NK-92 (cell line): ENCODE results near the gene SMTNL2.
"Not testable (repeated sequence)": the region's sequence is repeated elsewhere in the genome, so short reads cannot be mapped to it uniquely, and the experiment has no call there.

ENCODE experiments used
- DNase-seq: peaks from one replicate; lab custom pipeline; 2025; ENCODE audit not compliant: unreplicated experiment; lab: John Stamatoyannopoulos, UW

Gene SMTNL2

DNA sequence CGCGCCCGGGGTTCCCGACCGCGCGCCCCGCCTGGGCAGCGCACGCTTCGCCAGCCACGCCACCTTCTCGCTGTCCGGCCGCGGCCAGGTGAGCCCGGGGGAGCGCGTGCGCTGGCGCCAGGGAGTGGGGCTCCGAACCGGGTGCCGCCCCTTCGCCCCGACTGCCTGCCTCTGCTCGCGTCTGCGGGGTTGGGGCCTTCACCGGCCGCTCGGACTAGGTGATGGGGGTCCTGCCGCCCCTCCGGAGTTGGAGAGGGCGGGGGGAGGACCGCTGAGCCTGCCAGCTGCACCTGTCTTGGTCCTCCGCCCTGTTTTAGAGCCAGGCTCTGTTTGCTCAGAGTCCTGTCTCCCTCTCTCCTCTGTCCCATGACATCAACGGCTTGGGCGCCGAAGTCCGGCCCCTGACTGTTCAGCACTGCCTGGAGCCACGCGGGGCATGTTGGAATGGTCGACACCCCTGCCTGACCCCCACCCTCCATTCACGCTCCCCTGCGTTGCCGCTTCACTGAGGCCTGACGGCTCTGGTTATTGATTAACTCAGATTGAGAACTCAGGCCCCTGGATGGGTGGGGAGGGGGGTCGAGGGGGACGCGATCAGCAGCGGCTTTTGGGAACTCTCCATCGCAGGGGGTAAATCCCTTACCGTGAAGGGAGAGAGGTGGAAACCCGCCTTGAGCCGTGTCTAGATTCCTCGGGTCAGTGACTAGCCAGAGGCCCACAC lies 748 bp downstream of the SMTNL2 start:
- no peak for DNase-seq

DNA sequence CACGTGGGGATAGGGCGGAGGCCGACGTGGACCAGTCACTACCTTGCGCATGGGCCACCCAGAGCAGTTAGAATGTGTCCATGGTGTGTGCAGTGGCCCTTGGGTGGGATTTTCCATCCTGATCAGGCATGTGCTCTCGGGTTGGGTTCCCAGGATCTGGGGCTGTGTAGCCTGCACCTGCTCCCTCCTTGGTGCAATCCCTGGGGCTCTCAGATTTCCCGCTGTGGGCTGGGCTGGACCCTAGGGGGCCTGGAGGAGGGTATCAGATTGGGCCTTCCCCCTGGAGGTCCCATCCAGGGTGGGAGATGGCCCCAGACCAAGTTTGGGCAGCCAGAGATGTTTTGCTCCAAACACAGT lies 1.3 kb downstream of the SMTNL2 start:
- DNase-seq, result no peak

DNA sequence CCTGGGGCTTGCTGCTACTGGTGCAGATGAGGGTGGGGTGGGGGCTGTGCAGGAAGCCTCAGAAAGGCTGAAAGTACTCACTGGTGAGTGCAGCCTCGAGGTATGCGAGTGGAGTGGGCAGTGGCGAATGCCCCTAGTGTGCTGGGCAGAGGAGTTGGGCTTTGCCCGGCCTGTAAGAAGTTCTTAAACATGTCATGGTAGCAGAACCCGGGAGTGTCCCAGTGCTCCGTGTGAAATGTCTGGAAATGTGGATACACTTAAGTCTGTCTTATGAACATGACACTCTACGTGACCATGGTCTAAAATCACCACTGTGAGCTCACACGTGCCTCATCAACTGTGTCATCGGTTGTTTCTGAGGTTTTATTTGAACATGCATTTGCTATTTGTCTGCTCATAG lies 1.7 kb downstream of the SMTNL2 start:
- DNase-seq, result no peak

DNA sequence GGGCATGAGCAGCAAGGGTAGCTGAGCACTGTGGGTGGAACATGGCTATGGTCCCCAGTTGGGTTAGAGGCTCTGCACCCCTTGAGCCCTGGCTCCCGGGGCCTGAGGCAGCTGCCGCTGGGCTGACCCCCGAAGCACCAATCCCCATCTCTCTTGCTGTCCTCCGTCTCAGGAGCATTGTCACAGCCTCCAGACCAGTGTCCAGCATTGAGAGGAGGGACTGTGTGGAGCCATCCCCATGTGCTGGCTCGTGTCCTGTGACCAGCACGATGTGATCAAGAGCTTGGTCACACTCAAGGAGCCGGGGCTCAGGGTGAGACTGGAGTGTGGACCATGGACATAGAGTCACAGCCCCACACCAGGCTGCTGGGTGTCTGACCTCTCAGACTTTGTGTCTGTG lies 2.9 kb downstream of the SMTNL2 start:
- DNase-seq, result no peak

DNA sequence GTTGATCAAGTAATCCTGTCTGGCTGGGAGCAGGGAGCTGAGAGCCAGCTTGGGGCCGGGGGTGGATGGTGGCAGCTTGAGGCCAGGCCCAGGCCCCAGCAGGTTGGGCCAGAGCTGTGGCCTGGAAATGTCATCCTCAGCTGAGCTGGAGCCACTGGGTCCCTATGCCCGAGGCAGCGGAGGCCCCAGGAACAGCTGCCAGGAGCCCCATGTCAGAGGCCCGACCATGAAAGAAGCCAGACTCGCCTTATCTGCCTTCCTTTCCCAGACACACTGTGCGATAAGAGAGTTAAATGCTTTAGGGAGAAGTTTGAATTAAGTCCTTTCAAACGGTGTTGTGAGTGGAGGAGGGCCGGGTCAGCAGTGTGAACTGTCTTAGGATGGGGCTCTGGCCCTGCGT lies 3.5 kb downstream of the SMTNL2 start:
- DNase-seq, result no peak

DNA sequence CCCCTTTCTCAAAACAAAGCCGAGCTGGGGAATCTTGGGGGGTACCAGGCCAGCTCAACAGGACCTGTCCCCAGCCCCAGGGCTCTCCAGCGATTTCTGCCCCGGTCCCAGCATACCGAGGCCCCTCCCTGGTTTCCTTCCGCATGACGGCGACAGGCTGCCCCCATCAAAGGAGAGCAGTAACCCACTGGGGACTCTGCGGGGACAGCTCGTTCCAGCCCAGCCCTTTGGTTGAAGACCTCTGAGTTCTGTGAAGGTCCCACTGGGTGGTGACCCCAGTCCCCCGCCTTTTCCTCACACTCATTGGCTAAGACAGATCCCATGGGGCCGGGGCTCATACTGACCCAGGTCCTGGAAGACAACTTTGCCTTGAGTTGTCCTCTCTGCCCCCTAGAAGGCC lies 4.1 kb downstream of the SMTNL2 start:
- DNase-seq, result no peak

DNA sequence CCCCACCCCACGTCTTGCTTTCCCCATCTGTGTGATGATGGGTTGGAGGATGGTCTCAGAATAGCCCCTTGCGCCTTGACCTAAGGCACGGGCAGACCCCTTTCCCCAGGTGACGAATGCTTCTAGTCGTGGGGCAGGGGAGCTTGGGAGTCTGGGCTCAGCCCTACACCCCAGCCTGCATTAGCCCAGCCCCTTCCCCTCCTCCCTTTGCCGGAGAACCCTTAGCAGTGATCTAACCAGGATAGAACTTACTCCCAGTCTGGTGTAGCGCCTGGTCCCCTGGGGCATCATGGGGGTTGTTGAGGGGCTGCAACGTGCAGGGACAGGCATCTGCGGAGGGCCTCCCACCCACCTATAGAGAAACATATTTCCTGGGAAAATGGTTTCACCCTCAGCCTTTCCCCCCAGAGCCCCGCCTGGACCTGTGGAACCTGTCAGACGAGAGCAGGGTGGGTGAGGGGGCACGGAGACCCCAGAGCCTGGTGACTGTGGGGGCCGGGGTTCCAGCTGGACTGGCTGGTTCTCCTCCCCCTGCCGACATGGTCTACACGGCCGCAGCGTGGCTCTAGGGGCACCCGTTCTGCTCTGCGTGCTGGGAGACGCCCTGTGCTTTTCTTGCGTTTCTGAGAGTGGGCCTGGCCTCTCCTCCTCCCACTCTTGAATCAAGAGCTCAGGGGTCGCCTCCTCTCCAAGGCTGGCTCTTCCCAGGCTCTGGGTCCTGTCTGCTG lies 4.7 kb downstream of the SMTNL2 start:
- no peak for DNase-seq

DNA sequence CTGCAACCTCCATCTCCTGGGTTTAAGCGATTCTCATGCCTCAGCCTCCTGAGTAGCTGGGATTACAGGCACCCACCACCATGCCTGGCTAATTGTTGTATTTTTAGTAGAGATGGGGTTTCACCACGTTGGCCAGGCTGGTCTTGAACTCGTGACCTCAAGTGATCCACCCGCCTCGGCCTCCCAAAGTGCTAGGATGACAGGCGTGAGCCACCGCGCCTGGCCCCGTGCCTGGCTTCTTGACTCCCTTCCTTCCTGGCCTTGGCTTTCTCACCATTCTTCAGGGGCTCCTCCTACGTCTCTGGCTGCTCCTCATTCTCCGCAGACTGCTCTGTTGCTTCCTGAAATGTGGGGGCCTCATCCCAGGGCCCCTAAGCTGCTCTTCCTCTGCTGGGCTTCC lies 5.7 kb downstream of the SMTNL2 start:
- DNase-seq, result not testable (repeated sequence)

DNA sequence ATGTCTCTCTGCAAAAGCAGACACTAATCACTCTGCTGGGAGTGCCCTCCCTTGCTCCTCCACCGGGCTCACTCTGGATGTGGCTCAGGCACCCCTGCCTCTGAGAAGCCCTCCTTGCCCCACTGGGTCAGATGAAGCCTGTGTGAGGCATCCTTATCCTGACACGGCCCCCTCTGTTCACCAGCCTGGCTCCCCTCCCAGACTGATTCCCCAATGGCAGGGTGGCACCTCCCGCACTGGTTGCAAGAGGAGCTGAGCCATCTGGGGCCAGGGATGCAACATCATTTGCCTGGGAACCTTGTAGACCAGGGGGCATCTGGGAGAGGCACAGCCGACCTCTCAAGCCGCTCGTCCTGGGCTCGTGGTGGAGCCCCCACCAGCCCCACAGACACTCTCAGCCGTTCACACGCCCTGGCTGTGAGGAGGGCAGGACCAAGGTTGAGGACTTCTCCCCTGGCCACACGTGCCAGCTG lies 6.7 kb downstream of the SMTNL2 start:
- no peak for DNase-seq

DNA sequence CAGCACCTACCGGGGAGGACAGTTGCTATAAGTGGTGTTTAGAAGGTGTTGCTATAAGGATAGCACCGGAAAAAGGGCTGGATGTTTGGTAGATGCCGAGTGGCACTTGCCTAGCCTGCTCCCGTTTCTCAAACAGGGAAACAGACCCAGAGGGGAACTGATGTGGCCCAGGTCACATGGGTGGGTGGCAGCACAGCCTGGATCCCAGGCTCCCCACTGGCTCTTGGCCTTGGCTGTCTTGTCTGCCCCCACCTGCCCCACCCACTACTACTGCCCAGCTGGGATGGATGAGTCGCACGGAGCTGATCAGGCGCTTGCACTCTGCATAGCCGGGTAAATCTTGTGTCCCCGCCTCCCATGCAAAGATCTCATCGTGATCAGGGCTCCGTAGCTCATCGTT lies 7.2 kb downstream of the SMTNL2 start:
- no peak for DNase-seq

DNA sequence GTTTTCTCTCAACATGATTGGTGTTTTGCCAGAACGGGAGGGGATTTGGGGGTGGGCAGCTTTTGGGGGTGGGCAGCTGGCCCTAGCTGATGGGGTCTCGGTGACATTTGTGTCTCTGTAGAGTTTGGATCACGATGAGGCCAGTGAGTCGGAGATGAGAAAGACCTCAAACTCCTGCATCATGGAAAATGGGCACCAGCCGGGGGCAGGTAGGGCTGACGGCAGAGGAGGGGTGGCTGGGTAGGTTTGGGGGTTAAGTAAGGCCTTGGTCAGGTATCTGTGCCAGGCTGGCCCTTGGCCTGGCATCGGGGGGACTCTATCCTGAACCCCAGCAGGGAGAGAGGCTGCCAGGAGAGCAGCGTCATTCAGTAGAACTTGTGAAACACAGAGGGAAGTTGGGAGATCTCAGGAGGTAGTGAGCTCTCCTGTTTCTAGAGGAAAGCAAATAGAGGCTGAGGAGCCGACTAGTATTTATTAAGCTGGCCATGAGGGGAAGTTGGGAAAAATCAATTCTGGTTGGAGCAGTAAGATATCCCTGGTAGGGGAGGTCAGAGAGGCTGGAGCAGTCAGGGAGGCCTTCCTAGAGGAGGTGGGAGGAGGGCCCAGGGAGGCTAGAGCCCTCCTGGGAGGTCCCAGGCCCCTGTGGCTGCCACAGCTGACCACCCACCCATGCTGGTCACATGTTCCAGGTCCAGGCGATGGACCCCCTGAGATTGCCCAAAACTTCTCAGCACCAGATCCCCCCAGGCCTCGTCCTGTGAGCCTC lies 8.1 kb downstream of the SMTNL2 start:
- no peak for DNase-seq

DNA sequence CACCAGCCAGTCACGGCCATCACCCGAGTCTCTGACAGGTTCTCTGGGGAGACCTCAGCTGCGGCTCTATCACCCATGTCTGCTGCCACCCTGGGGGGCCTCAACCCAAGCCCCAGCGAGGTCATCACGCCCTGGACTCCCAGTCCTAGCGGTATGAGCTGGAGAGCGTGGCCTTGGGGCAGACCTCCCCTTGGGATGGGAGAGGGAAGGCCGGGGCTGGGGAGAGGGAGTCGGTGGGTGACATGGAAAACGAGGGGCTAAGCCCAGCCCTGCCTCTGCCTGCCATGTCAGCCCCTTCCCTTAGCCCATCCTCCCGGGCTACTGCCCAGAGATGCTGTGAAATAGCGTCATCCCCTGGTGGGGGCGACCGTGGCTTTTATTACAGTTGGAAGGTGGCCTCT lies 8.7 kb downstream of the SMTNL2 start:
- no peak for DNase-seq

DNA sequence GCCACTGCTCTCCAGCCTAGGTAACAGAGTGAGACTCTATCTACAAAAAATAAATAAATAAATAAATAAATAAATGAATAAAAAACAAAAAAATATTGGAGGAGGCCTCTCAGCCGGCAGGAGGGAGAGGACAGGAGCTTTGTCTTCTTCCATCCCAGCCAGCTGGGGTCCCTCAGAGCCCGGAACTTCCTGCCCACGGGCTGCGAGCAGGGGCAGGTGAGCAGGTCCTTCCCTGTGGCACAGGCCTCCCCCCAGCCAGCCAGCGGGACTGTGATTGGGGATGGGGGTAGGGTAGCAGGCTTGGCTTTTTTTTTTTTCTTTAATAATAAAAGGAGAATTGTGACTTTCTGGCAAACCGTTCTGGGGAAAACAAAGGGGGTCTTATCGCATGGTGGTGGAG lies 10.1 kb downstream of the SMTNL2 start:
- DNase-seq, result no peak

DNA sequence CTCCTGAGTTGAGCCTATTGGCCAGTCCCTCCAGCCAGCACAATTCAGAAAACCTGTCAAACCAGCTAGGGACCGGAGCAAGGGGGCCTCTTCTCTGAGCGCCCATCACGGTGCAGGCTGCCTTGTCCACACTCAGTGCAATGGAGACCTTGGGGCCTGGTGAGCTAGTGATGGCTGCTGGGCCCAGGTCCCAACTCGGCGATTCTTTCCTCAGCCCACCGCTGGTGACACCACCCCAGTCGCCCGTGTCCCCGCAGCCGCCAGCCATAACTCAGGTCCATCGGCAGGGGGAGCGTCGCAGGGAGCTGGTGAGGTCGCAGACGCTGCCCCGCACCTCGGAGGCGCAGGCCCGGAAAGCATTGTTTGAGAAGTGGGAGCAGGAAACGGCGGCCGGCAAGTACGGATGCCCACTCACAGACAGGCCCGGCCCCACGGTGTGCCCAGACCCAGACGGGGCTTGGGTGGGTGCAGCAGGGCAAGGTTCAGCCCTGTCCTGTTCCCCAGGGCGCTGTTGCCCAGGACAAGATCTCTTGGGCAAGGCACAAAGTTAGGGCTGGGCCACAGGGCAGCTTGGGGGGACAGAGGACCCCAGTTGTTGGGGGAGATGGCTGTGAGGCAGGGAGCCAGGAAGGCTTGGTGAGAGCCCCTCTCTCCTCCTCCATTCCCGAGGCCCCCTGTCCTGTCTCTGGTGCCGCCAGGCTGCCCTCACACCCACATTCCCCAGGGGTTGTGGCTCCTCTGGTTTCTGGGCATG lies 10.8 kb downstream of the SMTNL2 start:
- no peak for DNase-seq

DNA sequence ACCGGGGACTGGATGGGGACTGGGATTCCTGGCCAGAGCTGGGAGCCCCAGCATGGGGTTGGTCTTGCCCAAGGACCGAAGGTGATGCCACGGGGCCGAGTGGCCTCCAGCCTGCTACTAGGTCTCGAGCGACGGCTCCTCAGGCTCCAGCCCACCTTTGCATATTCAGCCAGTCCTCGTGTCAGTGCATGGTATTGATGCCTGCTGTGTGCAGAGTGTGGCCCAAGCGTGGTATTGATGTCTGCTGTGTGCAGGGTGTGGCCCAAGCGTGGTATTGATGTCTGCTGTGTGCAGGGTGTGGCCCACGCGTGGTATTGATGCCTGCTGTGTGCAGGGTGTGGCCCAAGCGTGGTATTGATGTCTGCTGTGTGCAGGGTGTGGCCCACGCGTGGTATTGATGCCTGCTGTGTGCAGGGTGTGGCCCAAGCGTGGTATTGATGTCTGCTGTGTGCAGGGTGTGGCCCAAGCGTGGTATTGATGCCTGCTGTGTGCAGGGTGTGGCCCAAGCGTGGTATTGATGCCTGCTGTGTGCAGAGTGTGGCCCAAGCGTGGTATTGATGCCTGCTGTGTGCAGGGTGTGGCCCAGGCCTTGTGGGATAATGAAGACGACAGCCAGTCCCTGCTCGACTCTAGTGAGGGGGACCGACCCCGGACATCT lies 11.5 kb downstream of the SMTNL2 start:
- not testable (repeated sequence) for DNase-seq

DNA sequence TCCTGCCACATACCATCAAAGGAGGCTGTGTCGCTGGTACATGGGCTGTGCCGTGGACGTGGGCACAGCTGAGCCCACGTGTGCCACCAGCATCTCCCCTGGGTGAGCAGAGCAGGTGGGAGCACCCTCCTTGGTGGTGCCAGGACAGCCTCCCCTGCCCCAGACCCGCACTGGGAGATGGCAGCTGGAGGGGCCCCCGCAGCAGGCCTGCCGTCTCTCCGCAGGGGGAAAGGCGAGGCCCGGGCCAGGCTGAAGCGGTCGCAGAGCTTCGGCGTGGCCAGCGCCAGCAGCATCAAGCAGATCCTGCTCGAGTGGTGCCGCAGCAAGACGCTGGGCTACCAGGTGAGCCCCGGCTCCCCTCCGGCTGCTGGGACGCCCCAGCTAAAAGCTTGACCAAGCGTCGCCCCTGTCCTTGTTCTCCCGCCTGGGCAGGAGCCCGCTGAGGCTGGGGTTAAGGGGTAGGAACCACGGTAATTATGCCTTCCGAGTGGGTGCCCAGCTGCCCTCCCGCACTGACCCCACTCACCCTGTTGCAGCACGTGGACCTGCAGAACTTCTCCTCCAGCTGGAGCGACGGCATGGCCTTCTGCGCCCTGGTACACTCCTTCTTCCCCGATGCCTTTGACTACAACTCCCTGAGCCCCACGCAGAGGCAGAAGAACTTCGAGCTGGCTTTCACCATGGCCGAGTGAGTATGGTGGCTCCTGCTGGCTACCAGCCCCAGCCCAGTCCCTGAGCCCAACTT lies 12.5 kb downstream of the SMTNL2 start:
- DNase-seq, result no peak

DNA sequence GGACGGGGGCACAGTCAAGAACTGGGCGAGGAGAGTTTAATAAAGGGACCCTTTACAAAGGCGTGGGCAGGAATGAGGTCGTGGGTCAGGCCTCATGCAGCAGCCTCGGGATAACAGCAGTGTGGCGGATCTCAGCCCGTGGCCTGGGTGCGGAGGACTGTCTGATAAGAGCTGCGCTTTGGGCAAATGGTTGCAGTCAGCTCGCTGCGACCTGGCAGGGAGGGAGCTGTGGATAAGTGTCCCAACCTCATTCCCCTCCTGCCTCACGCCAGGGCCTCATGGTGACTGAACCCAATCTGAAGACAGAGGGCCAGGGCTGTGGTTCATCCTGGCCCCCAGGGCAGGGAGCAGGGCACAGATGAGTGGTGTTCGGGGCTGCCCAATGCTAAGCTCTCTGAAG lies 13.6 kb downstream of the SMTNL2 start:
- DNase-seq, result no peak

DNA sequence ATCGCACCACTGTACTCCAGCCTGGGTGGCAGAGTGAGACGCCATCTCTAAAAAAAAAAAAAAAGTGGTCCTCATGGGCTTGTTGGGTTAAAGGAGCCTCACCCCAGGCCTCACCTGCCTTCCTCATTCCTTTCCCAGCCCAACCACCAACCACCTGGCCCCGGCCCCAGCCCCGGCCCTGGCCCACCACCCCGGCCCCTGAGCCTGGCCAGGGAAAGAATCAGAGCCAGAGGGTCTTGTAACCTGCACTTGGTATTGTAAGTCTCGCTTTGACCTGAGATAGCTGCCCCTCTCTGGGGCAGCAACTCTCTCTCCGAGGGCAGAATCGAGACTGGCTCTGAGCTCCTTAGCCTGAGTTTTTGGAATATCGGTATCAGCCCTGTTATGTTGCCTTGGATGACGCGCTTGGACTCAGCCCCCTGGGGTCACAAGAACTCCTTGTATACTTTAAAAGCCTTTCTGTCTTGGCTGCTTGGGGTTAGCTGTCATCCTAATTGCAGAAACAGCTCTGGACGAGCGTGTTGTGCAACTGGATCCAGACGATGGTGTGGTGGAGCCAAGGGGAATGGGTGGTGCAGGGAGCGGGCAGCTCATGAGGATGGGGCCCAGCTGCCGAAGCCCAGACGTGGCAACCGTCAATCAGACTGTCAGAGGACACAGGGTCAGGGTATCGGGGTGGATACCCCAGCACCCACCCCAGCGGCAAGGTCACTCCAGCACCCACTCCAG lies 14.6 kb downstream of the SMTNL2 start:
- DNase-seq, result no peak

DNA sequence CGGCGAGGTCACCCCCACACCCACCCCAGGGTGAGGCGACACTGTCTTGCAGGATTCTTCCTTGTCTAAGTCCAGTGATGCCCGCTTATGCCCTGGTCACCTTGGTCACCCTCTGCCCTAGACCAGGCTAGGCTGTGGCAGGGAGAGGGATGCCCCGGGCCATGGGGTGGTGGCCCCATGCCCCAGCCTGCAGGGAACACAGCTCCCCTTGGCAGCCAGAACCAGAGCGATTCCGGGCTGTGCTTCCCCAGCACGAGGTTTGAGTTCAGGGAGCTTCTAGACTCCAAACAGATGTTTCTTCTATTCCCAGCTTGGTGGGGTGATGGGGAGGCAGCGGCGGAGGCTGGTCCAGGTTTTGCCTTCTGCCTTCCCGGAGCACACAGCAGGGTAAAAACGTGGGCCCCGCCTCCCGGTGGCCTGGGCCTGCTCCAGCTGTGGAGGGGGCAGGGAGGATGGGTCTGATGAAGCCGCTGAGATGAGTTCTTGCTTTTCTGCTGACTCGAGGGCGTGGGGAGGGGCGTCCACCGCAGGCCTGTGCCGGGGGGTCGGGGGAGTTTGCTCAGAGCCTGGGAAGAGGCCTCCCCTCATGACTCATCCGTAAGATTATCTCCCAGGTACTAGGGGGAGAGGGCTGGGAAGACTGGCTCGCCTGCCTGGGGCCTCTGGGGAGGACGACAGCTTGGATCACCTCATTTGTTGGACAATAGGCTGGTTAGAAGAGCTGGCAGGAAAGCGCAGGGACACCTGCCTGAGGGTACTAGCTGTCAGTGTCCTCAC lies 15.4 kb downstream of the SMTNL2 start:
- no peak for DNase-seq
